Measurements from ENCODE around the gene KLF9.

- TF ChIP-seq, protein P1, sequence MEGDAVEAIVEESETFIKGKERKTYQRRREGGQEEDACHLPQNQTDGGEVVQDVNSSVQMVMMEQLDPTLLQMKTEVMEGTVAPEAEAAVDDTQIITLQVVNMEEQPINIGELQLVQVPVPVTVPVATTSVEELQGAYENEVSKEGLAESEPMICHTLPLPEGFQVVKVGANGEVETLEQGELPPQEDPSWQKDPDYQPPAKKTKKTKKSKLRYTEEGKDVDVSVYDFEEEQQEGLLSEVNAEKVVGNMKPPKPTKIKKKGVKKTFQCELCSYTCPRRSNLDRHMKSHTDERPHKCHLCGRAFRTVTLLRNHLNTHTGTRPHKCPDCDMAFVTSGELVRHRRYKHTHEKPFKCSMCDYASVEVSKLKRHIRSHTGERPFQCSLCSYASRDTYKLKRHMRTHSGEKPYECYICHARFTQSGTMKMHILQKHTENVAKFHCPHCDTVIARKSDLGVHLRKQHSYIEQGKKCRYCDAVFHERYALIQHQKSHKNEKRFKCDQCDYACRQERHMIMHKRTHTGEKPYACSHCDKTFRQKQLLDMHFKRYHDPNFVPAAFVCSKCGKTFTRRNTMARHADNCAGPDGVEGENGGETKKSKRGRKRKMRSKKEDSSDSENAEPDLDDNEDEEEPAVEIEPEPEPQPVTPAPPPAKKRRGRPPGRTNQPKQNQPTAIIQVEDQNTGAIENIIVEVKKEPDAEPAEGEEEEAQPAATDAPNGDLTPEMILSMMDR (conservative IDR thresholded peaks at IDR 0.05; ENCODE audit: low read length): no peak
- TF ChIP-seq EZH2phosphoT487 (IDR thresholded peaks at IDR 0.05; ENCODE audit: borderline replicate concordance, low read depth, low read length): no peak
Measured at GRCh38 chr9:70455993-70456704, 41.7 kb upstream of the KLF9 start.

Data from OCI-LY7 (cell line).